Natural killer cell treated with Interleukin-12 subunit alpha and Interleukin-12 subunit beta and Interleukin-15 and Interleukin-18, amount 100 ng/mL, for 72 hours (primary cell): ENCODE measurements around the gene NFATC2. TPM values are rescaled to one million over a fixed set of nuclear protein-coding genes. Genes with fewer than 3 reads are reported as not detected.
A peak's percentile ranks its signal among the peaks of the same experiment; 100 is the strongest.

Source experiments
- ATAC-seq, 2 donors: fragments of 150-1000 bp; cut with Tn5 transposase in 1 of 2; sonication (Bioruptor Pico), chemical (Tn5 transposase) in 1 of 2; 2 replicates each; pipeline ENCODE4 v1.10.0; 2021
- DNase-seq: peaks from one replicate; pipeline ENCODE4 v3.0.0; 2022; ENCODE audit warnings: low spot score
- H3K27ac Mint-ChIP-seq, 2 donors: 1 replicate in 1 of 2; 2 replicates in 1 of 2; pipeline ENCODE4 v1.8.0; 2022; ENCODE audit warnings: mixed read lengths in 2 of 2, mild to moderate bottlenecking in 1 of 2, moderate library complexity in 1 of 2
- H3K27me3 Mint-ChIP-seq, 2 donors: 1 replicate in 1 of 2; 2 replicates in 1 of 2; pipeline ENCODE4 v1.8.0; 2022; ENCODE audit warnings: mixed read lengths in 2 of 2
- H3K36me3 Mint-ChIP-seq: one replicate; pipeline ENCODE4 v1.8.0; 2022; ENCODE audit warnings: mixed read lengths
- H3K4me1 Mint-ChIP-seq, 2 donors: 1 replicate in 1 of 2; 2 replicates in 1 of 2; pipeline ENCODE4 v1.8.0; 2022; ENCODE audit warnings: low read depth in 2 of 2, mixed read lengths in 2 of 2, mild to moderate bottlenecking in 1 of 2
- H3K4me3 Mint-ChIP-seq: one replicate; pipeline ENCODE4 v1.8.0; 2022; ENCODE audit warnings: mixed read lengths
- H3K9me3 Mint-ChIP-seq: 2 replicates; pipeline ENCODE4 v1.8.0; 2022; ENCODE audit warnings: mixed read lengths
- total RNA-seq, 2 donors: library from RNA; stranded (reverse); gene quantifications; one replicate each; pipeline ENCODE4 v1.2.3, GENCODE V29; 2022

The NFATC2 gene
- total RNA-seq, 2 donors from 2014 or later, result 83.3 to 97.1 TPM

- ATAC-seq, result no peak
- Mint-ChIP-seq H3K27me3 (no peaks in the 10 kb centered on the region), H3K27ac (peak overlapping the region; percentile 84 to 87), H3K36me3 (peaks cover 32% of the 10 kb centered on the region), H3K4me1 (peaks cover 73 to 83% of the 10 kb centered on the region in 2 donors), H3K9me3 (no peaks in the 10 kb centered on the region), H3K4me3 (peak overlapping the region; percentile 64)
- DNase-seq, result no peak
Observed at GRCh38 chr20:51383891-51384510, 158.5 kb downstream of the NFATC2 start.

- Mint-ChIP-seq H3K27me3 (no peaks in the 10 kb centered on the region), H3K27ac (peak overlapping the region; percentile 84 to 87), H3K4me1 (peaks cover 72 to 77% of the 10 kb centered on the region in 2 donors), H3K4me3 (peak overlapping the region; percentile 64), H3K36me3 (peaks cover 26% of the 10 kb centered on the region), H3K9me3 (no peaks in the 10 kb centered on the region)
- DNase-seq (no peak), ATAC-seq (no peak)
Observed at GRCh38 chr20:51382986-51383821, 159.3 kb downstream of the NFATC2 start.

GRCh38 chr20:51382111-51382985 is 160.2 kb downstream of the NFATC2 start:
- ATAC-seq (no peak), DNase-seq (no peak)
- Mint-ChIP-seq H3K4me3 (no peak overlapping the region), H3K27me3 (no peaks in the 10 kb centered on the region), H3K4me1 (peaks cover 68 to 75% of the 10 kb centered on the region in 2 donors), H3K9me3 (no peaks in the 10 kb centered on the region), H3K36me3 (peaks cover 21% of the 10 kb centered on the region), H3K27ac (peak overlapping the region; percentile 5 to 84)

- DNase-seq, result no peak
- H3K27me3 Mint-ChIP-seq, result no peaks in the 10 kb centered on the region
- no peaks in the 10 kb centered on the region for H3K9me3 Mint-ChIP-seq
- H3K27ac Mint-ChIP-seq, result peak overlapping the region in 1 of 2 donors; percentile 86
- ATAC-seq, result no peak
- peaks cover 63 to 72% of the 10 kb centered on the region in 2 donors for H3K4me1 Mint-ChIP-seq
- H3K4me3 Mint-ChIP-seq, result no peak overlapping the region
- H3K36me3 Mint-ChIP-seq, result peaks cover 21% of the 10 kb centered on the region
Observed at GRCh38 chr20:51381557-51381956, 161.0 kb downstream of the NFATC2 start.

GRCh38 chr20:51380401-51381385 is 161.8 kb downstream of the NFATC2 start:
- Mint-ChIP-seq H3K27me3 (no peaks in the 10 kb centered on the region), H3K4me1 (peaks cover 55 to 69% of the 10 kb centered on the region in 2 donors), H3K9me3 (no peaks in the 10 kb centered on the region), H3K4me3 (no peak overlapping the region), H3K27ac (peak overlapping the region; percentile 41 to 86), H3K36me3 (peaks cover 21% of the 10 kb centered on the region)
- ATAC-seq (no peak), DNase-seq (no peak)

- Mint-ChIP-seq H3K36me3 (peaks cover 21% of the 10 kb centered on the region), H3K4me1 (peaks cover 53 to 68% of the 10 kb centered on the region in 2 donors), H3K27ac (peak overlapping the region; percentile 41 to 86), H3K4me3 (no peak overlapping the region), H3K9me3 (no peaks in the 10 kb centered on the region), H3K27me3 (no peaks in the 10 kb centered on the region)
- no peak for ATAC-seq
- no peak for DNase-seq
Observed at GRCh38 chr20:51379601-51380341, 162.7 kb downstream of the NFATC2 start.

- DNase-seq, result no peak
- no peaks in the 10 kb centered on the region for H3K27me3 Mint-ChIP-seq
- peaks cover 13% of the 10 kb centered on the region for H3K36me3 Mint-ChIP-seq
- H3K4me1 Mint-ChIP-seq, result peaks cover 38 to 60% of the 10 kb centered on the region in 2 donors
- no peak for ATAC-seq
- H3K27ac Mint-ChIP-seq, result peak overlapping the region; percentile 42 to 58
- no peak overlapping the region for H3K4me3 Mint-ChIP-seq
- H3K9me3 Mint-ChIP-seq, result no peaks in the 10 kb centered on the region
Observed at GRCh38 chr20:51378171-51378928, 164.2 kb downstream of the NFATC2 start.

GRCh38 chr20:51377132-51377531 is 165.4 kb downstream of the NFATC2 start:
- H3K27me3 Mint-ChIP-seq, result no peaks in the 10 kb centered on the region
- H3K27ac Mint-ChIP-seq, result peak overlapping the region; percentile 42 to 56
- no peak for ATAC-seq
- peaks cover 13% of the 10 kb centered on the region for H3K36me3 Mint-ChIP-seq
- no peaks in the 10 kb centered on the region for H3K9me3 Mint-ChIP-seq
- H3K4me1 Mint-ChIP-seq, result peaks cover 40 to 56% of the 10 kb centered on the region in 2 donors
- no peak overlapping the region for H3K4me3 Mint-ChIP-seq
- no peak for DNase-seq

- no peaks in the 10 kb centered on the region for H3K27me3 Mint-ChIP-seq
- DNase-seq, result no peak
- H3K27ac Mint-ChIP-seq, result peak overlapping the region; percentile 46 to 56
- H3K9me3 Mint-ChIP-seq, result no peaks in the 10 kb centered on the region
- ATAC-seq, result no peak
- H3K36me3 Mint-ChIP-seq, result peaks cover 8% of the 10 kb centered on the region
- no peak overlapping the region for H3K4me3 Mint-ChIP-seq
- peaks cover 37 to 51% of the 10 kb centered on the region in 2 donors for H3K4me1 Mint-ChIP-seq
Observed at GRCh38 chr20:51376111-51376510, 166.4 kb downstream of the NFATC2 start.

GRCh38 chr20:51375561-51375960 is 167.0 kb downstream of the NFATC2 start:
- Mint-ChIP-seq H3K27ac (peak overlapping the region; percentile 46 to 56), H3K4me1 (peaks cover 31 to 46% of the 10 kb centered on the region in 2 donors), H3K4me3 (no peak overlapping the region), H3K9me3 (no peaks in the 10 kb centered on the region), H3K36me3 (peaks cover 3% of the 10 kb centered on the region), H3K27me3 (no peaks in the 10 kb centered on the region)
- DNase-seq (no peak), ATAC-seq (no peak)

GRCh38 chr20:51374961-51375360 is 167.6 kb downstream of the NFATC2 start:
- H3K4me3 Mint-ChIP-seq, result no peak overlapping the region
- peaks cover 31 to 40% of the 10 kb centered on the region in 2 donors for H3K4me1 Mint-ChIP-seq
- peak overlapping the region; percentile 46 to 56 for H3K27ac Mint-ChIP-seq
- H3K27me3 Mint-ChIP-seq, result no peaks in the 10 kb centered on the region
- no peak for ATAC-seq
- DNase-seq, result no peak
- H3K36me3 Mint-ChIP-seq, result no peaks in the 10 kb centered on the region
- no peaks in the 10 kb centered on the region for H3K9me3 Mint-ChIP-seq

GRCh38 chr20:51374456-51374830 is 168.1 kb downstream of the NFATC2 start:
- no peak overlapping the region for H3K4me3 Mint-ChIP-seq

More at GRCh38 chr20:51374456-51374830, 168.1 kb downstream of the NFATC2 start:
- Mint-ChIP-seq H3K9me3 (no peaks in the 10 kb centered on the region), H3K27me3 (no peaks in the 10 kb centered on the region), H3K4me1 (peaks cover 26 to 39% of the 10 kb centered on the region in 2 donors), H3K27ac (peak overlapping the region; percentile 46 to 56), H3K36me3 (no peaks in the 10 kb centered on the region)
- ATAC-seq (no peak), DNase-seq (no peak)
